Suprapubic skin (tissue), 4 donors: ENCODE measurements around the gene PLEKHG4B. TPM values are rescaled to one million over a fixed set of nuclear protein-coding genes. Genes with fewer than 3 reads are reported as not detected.
"Not testable (repeated sequence)": the region's sequence is repeated elsewhere in the genome, so short reads cannot be mapped to it uniquely, and the experiment has no call there.

Experiments
- DNase-seq, 2 donors: peaks; one replicate each; pipeline ENCODE4 v3.0.0-alpha.2; 2019; ENCODE audit warnings: low spot score in 2 of 2
- H3K27ac ChIP-seq: fragments of 200-600 bp; sonication (generic); one replicate; pipeline ENCODE4 v1.5.1; 2019
- H3K27me3 ChIP-seq: fragments of 200-600 bp; sonication (generic); one replicate; pipeline ENCODE4 v1.5.1; 2019
- H3K36me3 ChIP-seq: fragments of 200-600 bp; sonication (generic); one replicate; pipeline ENCODE4 v1.5.1; 2019
- H3K4me1 ChIP-seq: fragments of 200-600 bp; sonication (generic); one replicate; pipeline ENCODE4 v1.5.1; 2019
- H3K4me3 ChIP-seq: fragments of 200-600 bp; sonication (generic); one replicate; pipeline ENCODE4 v1.5.1; 2019; ENCODE audit warnings: mild to moderate bottlenecking
- H3K9me3 ChIP-seq: fragments of 200-600 bp; sonication (generic); one replicate; pipeline ENCODE4 v1.5.1; 2019
- CTCF ChIP-seq, 2 donors: fragments of 200-600 bp in 1 of 2; fragments of 450-650 bp in 1 of 2; sonication (generic) in 1 of 2; IDR thresholded peaks; one replicate each; pipeline ENCODE4 v1.5.1; 2016 to 2019; ENCODE audit warnings: antibody characterized with exemption in 2 of 2, mild to moderate bottlenecking in 1 of 2, moderate library complexity in 1 of 2
- EP300 ChIP-seq: sonication (generic); formaldehyde crosslinking; IDR thresholded peaks from one replicate; pipeline ENCODE4 v1.6.1; 2017; ENCODE audit warnings: antibody characterized with exemption
- POLR2A ChIP-seq, 2 donors: fragments of 450-650 bp; IDR thresholded peaks; one replicate each; pipeline ENCODE4 v1.6.1; 2017; ENCODE audit warnings: antibody characterized with exemption in 2 of 2, mild to moderate bottlenecking in 2 of 2, moderate library complexity in 2 of 2
- POLR2AphosphoS5 ChIP-seq, 3 donors: sonication (generic); formaldehyde crosslinking; IDR thresholded peaks; one replicate each; pipeline ENCODE4 v1.6.1; 2017; ENCODE audit warnings: antibody characterized with exemption in 3 of 3
- WGBS: methylation state at CpG from one replicate; pipeline ENCODE4 v1.1.5; 2018; 5-methylcytosine and 5-hydroxymethylcytosine counted together
- total RNA-seq, 4 donors: library from RNA; depleted of rRNA; stranded (reverse); fragments of >200 nt; gene quantifications; one replicate each; pipeline ENCODE4 v1.1.0, GENCODE V29; 2016

The PLEKHG4B gene
- total RNA-seq, 4 donors from 2014 or later, result 0.45 to 2.4 (median 1.2) TPM

- H3K4me3 ChIP-seq, result no peak overlapping the region
- TF ChIP-seq POLR2A (IDR thresholded peaks at IDR 0.05), result no peak
- TF ChIP-seq POLR2AphosphoS5 (IDR thresholded peaks at IDR 0.05), result no peak
- TF ChIP-seq CTCF (IDR thresholded peaks at IDR 0.05), result no peak
- TF ChIP-seq EP300, result no peak
- H3K27me3 ChIP-seq, result peaks cover 30% of the 10 kb centered on the region
- no peaks in the 10 kb centered on the region for H3K4me1 ChIP-seq
- no peaks in the 10 kb centered on the region for H3K36me3 ChIP-seq
- no peaks in the 10 kb centered on the region for H3K9me3 ChIP-seq
- DNase-seq, result no peak
- no peak overlapping the region for H3K27ac ChIP-seq
- 57% methylated on average over 14 of the region's 15 CpGs for WGBS
Measured at GRCh38 chr5:102411-103043, 10.6 kb downstream of the PLEKHG4B start.

GRCh38 chr5:104106-104505 is 12.1 kb downstream of the PLEKHG4B start:
- not testable (repeated sequence) for H3K27ac ChIP-seq, H3K4me3 ChIP-seq, DNase-seq, H3K36me3 ChIP-seq, H3K4me1 ChIP-seq, H3K9me3 ChIP-seq
- 54% methylated on average over 9 of the region's 9 CpGs for WGBS
- peaks cover 20% of the 10 kb centered on the region for H3K27me3 ChIP-seq

GRCh38 chr5:104778-105296 is 12.9 kb downstream of the PLEKHG4B start:
- Histone ChIP-seq H3K4me1 (no peaks in the 10 kb centered on the region), H3K27me3 (peaks cover 13% of the 10 kb centered on the region), H3K36me3 (no peaks in the 10 kb centered on the region), H3K27ac (no peak overlapping the region), H3K4me3 (no peak overlapping the region), H3K9me3 (no peaks in the 10 kb centered on the region)
- 91% methylated on average over 6 of the region's 6 CpGs for WGBS
- TF ChIP-seq POLR2A (IDR thresholded peaks at IDR 0.05) (no peak), POLR2AphosphoS5 (IDR thresholded peaks at IDR 0.05) (no peak), CTCF (IDR thresholded peaks at IDR 0.05) (no peak), EP300 (no peak)
- DNase-seq, result no peak

- WGBS, result 78% methylated on average over 13 of the region's 13 CpGs
- no peak for DNase-seq
- no peaks in the 10 kb centered on the region for H3K9me3 ChIP-seq
- no peak overlapping the region for H3K4me3 ChIP-seq
- TF ChIP-seq CTCF (IDR thresholded peaks at IDR 0.05) (no peak), POLR2A (IDR thresholded peaks at IDR 0.05) (no peak), EP300 (no peak), POLR2AphosphoS5 (IDR thresholded peaks at IDR 0.05) (no peak)
- no peaks in the 10 kb centered on the region for H3K4me1 ChIP-seq
- no peak overlapping the region for H3K27ac ChIP-seq
- H3K36me3 ChIP-seq, result no peaks in the 10 kb centered on the region
- peaks cover 9% of the 10 kb centered on the region for H3K27me3 ChIP-seq
Measured at GRCh38 chr5:105504-106070, 13.6 kb downstream of the PLEKHG4B start.

- no peaks in the 10 kb centered on the region for H3K9me3 ChIP-seq
- H3K27me3 ChIP-seq, result peaks cover 9% of the 10 kb centered on the region
- no peak for DNase-seq
- TF ChIP-seq POLR2A (IDR thresholded peaks at IDR 0.05) (no peak), EP300 (no peak), CTCF (IDR thresholded peaks at IDR 0.05) (no peak), POLR2AphosphoS5 (IDR thresholded peaks at IDR 0.05) (no peak)
- no peaks in the 10 kb centered on the region for H3K4me1 ChIP-seq
- WGBS, result 73% methylated on average over 7 of the region's 13 CpGs
- no peaks in the 10 kb centered on the region for H3K36me3 ChIP-seq
- no peak overlapping the region for H3K27ac ChIP-seq
- no peak overlapping the region for H3K4me3 ChIP-seq
Measured at GRCh38 chr5:106587-106986, 14.6 kb downstream of the PLEKHG4B start.
